22Rv1 (cell line): ENCODE results near the gene MLXIP.

Experiments
- H3K27ac ChIP-seq: fragments of 450-650 bp; 2 replicates; pipeline ENCODE4 v1.5.1; 2017
- CTCF ChIP-seq: fragments of 450-650 bp; IDR thresholded peaks from 2 replicates; pipeline ENCODE4 v1.5.1; 2017; ENCODE audit warnings: mild to moderate bottlenecking
- ZFX ChIP-seq: fragments of 450-650 bp; IDR thresholded peaks from 2 replicates; pipeline ENCODE4 v1.6.1; 2017; ENCODE audit warnings: antibody characterized with exemption, borderline replicate concordance

The MLXIP gene

DNA sequence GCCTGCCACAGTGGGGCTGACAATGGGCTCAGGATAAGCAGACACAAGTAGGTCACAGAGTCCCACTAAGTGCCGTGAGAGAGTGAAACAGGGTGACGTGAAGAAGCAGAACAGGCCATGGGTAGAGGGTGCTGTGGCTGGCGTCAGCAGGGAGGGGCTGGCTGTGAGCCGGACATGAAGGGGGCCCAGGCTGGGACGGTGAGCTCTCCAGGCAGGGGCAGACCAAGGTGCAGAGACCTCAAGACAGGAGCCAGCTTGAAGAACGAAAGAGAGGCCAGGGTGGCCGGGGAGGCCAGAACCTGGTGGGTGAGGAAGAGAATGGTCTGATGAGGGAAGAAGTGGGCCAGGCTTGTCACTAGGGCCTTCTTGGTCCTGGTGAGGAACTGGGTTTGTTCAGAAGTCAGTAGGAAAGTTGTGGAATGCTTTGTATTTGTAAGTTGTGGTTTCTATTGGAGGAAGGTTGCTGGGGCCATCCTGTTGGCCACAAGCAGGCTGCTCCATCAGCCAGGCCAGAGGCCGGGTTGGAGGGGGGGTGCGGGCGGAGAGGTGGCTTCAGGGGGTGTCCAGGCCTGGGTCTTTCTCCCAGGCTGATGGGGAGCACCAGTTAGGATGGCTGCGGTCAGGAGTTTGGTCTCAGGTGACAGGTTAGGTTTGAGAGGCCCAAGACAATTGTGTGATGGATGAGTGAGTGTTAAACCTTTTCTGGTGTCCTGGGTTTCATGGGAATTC lies 21.4 kb upstream of the MLXIP start:
- no peak for TF ChIP-seq CTCF
- no peak for TF ChIP-seq ZFX
- H3K27ac ChIP-seq = no peak overlapping the region

GRCh38 chr12:122057769-122058168 lies 20.8 kb upstream of the MLXIP start:
- no peak overlapping the region for H3K27ac ChIP-seq
- no peak for TF ChIP-seq ZFX
- TF ChIP-seq CTCF = no peak

DNA sequence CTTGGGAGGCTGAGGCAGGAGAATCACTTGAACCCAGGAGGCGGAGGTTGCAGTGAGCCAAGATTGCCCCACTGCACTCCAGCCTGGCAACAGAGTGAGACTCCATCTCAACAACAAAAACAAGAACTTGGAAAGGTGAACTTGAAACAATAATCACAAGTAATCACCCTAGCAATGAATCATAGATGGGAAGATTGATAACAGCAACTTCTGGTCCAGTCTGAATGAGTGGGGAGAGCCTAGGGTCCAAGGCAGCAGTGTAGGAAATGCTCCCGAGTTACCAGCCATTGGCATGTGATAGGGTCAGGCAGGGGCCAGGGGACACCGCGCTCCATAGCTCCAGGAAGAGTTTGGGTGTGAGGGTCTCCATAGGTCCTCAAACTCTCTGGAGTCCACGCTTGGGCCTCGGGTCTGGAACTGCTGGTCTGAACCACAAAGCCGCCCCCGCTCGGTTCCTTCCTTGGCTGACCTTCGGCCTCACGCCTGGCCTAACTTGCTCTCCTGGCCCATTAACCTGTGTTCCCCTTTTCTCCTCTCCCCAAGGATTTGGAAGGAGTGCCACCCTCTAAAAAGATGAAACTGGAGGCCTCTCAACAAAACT lies 19.9 kb upstream of the MLXIP start:
- TF ChIP-seq ZFX (no peak), CTCF (no peak)
- H3K27ac ChIP-seq = no peak overlapping the region

DNA sequence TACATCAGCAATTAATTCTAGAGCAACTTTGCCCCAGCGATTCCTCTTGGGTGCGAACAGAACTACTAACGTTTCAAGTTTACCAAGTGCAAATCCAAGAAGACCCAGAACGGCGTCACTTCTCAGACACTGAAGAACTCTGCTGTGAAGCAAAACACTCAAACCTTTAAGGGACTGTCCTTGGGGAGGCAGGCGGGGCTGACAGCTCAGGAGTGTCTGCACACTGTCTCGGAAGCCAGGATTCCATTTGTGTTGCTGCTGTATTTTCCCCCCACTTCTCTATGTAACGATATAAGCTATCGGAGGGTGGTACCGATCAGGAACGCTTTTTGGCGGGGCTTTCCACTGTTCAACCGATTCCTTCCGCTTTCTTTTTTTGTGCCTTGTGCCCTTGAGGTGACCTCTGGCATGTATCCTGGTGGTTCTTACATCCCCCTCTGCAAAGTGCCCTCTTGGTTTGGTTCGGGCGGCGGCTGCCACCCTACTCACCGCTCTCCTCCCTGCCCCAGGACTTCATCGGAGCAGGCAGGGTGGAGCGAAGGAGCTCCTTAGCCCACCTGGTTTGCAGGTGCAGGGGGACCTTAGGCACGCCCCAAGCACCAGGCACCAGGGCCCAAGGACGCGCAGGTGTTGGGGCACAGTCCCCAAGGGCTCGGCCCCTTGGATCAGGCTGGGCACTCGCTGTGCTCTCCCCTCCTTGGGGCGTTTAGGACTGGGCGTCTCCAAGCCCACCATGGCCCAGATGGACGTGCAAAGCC lies 19.2 kb upstream of the MLXIP start:
- TF ChIP-seq CTCF (no peak), ZFX (no peak)
- no peak overlapping the region; the same call in 1 of the 2 replicates for H3K27ac ChIP-seq

GRCh38 chr12:122060081-122060501 lies 18.5 kb upstream of the MLXIP start:
- H3K27ac ChIP-seq = no peak overlapping the region; the same call in none of the 2 replicates
- TF ChIP-seq ZFX = no peak
- no peak for TF ChIP-seq CTCF

GRCh38 chr12:122061253-122061652 lies 17.3 kb upstream of the MLXIP start:
- TF ChIP-seq ZFX (no peak), CTCF (no peak)

More at GRCh38 chr12:122061253-122061652, 17.3 kb upstream of the MLXIP start:
- peak overlapping the region; percentile 99 for H3K27ac ChIP-seq
